ENCODE data around the gene NOP58.
"Not testable (repeated sequence)": the region's sequence is repeated elsewhere in the genome, so short reads cannot be mapped to it uniquely, and the experiment has no call there.

The NOP58 gene

DNA sequence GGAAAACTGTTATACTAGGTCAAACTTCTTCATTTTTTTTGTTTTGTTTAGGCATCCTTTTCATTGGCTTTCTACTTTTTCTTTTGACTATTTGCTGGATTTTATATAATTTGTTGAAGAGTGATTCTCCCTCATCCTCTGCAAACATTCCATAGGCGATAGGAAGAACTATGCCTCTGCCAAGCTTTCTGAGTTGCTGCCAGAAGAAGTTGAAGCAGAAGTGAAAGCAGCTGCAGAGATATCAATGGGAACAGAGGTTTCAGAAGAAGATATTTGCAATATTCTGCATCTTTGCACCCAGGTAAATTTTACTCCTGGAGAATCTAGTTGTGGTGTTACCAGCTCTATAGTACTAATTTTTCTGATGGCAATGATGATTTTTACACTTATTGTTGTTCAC is 25.4 kb downstream of the NOP58 start:
- no peak for DNase-seq

DNA sequence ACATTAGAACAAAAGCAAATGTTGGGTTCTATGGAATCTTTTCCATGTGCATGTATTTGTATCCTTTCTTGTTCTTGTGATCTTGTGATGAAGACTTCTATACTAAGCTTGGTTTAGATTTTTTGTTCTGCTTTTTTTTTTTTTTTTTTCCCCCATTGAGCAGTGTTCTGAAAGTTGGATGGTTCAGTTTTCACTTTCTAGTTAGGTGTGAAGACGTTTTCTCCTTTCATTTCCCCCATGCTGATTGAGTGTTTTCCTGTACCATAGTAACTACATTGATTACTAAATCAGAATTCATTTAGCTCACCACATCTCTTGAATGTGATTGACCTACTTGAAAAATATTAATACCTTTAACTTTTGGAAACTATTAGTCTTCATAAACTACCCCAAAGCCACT is 34.1 kb downstream of the NOP58 start:
- DNase-seq = no peak

- DNase-seq = no peak
Measured at GRCh38 chr2:202306034-202306433, 40.5 kb downstream of the NOP58 start.

GRCh38 chr2:202307690-202308089 is 42.1 kb downstream of the NOP58 start:
- DNase-seq = no peak

DNA sequence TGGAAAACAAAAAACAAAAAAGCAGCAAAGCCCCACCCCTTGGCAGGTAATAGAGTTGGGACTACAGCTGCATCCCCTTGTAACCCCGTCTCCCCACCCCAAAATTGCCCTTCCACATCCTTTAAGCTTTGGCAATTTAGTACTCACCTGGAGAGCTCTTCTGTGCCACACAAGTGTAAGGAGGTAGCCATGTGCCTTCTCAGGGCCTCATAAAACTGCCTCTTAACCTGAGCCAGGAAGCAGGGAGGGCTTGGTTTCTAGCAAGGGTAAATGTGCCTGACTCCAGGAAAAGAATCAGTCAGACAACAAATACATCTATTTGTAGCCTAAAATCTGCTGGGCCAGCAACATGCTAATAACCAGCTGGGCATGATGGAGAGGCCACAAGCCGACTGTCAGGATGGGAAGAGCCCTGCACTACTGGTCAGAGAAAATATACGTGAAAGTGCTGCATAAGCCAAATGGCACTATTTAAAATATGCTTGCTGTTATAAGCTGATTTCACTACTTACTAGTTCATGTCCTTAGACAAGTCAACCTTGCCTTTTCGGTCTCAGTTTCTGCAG is 46.3 kb downstream of the NOP58 start:
- DNase-seq = no peak

- DNase-seq = no peak
Measured at GRCh38 chr2:202314116-202314515, 48.6 kb downstream of the NOP58 start.

DNA sequence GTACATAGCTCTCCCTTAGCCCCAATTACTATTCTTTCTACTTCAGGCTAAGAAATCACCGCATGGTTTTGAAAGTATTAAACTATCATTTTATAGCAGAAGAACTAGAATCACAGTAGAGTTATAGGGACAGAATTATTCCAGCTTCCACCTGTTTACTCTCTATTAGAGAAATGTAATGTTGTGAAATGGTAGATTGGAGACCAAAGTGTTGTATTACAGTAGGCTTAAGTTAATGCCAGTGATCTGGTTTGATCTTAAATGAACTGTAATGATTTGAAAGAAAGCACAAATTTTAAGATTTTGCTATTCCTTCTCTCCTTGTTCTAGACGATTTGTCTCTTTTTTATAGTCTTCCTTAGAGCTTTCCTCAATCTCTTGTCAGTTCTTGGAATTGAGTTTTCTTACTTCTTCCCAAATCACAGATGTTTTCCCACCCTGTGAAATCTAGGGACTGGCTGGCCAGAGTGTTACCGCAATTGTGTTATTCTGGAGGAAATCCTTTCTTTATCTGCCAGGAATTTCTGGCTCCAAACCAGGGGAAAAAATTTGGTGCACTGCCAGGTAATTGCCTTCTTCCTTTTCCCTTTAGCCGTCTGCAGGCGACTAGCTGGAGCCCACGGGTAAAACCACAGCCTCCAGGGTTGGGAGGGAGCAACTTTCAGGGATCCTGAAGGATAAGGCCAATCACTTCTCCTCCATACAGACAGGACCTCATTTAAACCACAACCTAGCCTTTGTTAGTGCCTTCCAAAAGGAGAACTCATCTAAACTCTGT is 51.7 kb downstream of the NOP58 start:
- DNase-seq = peak; percentile 17

GRCh38 chr2:202320362-202320761 is 54.8 kb downstream of the NOP58 start:
- not testable (repeated sequence) for DNase-seq

GRCh38 chr2:202322435-202322834 is 56.9 kb downstream of the NOP58 start:
- no peak for DNase-seq

- no peak for DNase-seq
Measured at GRCh38 chr2:202327858-202328257, 62.3 kb downstream of the NOP58 start.

DNA sequence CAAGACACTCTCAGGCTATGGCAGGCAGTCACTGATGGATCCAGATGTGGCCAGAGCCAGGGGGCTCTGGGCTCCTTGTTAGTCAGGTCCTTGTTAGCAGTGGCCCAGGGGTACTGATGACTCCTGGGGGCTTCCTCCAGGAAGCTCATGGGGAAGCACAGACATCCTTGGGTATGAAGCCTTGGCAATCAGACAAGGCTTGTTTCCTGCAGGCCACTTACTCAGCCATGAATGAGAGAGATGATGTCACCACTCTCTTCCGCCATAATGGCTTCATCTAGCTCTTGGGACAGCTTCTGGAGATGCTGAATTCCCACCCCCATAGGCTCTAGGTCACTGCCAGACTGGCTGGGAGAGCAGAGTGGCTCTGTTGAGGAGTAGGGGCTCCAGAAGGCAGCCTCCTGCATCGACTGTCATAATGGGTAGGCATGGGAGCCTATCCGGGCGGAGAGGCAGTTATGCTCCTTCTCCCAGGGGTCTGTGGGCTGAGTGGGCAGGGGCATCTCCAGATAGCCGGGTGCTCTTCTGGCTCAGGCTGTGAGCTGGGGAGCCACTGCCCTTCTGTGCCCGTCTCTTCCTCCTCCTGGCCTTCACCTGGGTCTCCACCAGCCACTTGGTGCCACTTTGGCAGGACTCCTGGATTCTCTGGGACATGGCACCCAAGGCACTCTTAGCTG is 70.4 kb downstream of the NOP58 start:
- no peak for DNase-seq

GRCh38 chr2:202337151-202337550 is 71.6 kb downstream of the NOP58 start:
- no peak for DNase-seq

DNA sequence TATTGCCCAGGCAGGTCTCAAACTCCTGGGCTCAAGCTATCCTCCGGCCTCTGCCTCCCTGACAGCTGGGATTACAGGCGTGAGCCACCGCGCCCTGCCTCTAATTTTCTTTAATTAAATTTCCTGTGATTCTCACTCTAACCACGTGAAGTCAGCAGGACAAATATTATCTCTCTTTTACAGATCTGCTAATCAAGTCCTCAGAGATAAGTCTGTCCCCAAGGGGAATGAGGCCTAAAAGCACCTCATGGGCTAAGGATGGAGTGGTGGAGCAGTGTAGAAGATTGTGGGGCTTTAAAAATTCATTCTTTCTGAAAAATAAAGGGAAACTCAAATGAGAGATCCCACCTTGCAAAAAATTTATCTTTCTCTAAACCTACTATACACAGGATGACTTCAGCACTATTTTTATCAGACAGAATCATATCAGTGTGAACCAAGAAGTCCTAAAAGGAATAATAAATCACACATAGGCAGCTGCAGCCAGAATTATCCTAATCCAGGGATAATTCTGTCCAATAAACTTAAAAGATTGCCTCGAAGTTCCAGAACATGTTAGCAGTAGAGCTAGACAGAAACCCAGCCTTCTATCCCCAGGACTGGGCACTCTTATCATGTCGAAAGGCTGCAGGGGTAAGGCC is 72.3 kb downstream of the NOP58 start:
- no peak for DNase-seq

DNA sequence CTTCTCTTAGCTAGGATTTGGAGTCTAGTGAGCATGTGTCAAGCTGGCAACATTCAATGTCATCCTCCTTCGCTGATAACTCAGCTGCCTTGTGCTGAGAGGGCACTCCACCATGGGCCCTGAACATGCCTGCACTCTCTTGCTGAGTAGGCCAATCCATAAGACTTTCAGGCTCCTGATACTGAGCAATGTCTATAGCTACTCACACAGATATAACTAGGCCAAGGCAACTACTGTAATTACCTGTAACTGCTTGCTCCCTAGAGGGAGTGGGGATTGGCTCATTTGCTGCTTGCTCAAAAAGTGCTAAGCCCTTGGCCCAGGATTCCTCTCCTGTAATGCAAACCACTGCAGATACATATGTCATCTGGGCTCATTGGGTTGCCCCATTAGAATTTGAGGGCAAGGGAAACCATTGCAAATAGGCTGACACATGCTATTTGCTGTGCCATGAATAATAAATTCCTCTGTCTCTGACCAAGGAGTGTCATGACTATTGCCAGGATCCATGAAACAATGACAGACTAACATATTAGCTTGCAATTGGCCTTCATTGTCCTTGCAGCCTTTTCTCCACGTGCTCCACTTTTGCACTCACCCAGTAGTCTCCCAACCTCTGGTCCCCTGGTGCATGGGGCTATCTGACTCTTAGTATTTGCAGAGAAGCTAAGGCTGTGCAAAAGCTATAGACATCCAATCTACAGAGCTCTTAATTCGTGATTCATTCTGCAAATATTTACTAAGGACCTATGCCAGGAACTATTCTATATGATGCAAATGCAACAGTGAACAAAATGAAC is 73.7 kb downstream of the NOP58 start:
- DNase-seq = no peak

GRCh38 chr2:202344178-202344577 is 78.6 kb downstream of the NOP58 start:
- no peak for DNase-seq

- DNase-seq = no peak
Measured at GRCh38 chr2:202346180-202346579, 80.6 kb downstream of the NOP58 start.

Data from right kidney (tissue), 1 donor.